NB4 (cell line): Measurements from ENCODE around the gene GCG.

Experiments used
- DNase-seq: peaks from one replicate; pipeline ENCODE4 v3.0.0; 2010; ENCODE audit warnings: low read depth
- H3K4me3 ChIP-seq: one replicate; pipeline ENCODE4 v1.5.1; 2011; ENCODE audit warnings: mild to moderate bottlenecking, low read depth, low read length, moderate library complexity
- CTCF ChIP-seq: IDR thresholded peaks from one replicate; pipeline ENCODE4 v1.5.1; 2012; ENCODE audit warnings: low read depth, low read length
- MAX ChIP-seq: IDR thresholded peaks from 2 replicates; pipeline ENCODE4 v1.6.1; 2011; ENCODE audit warnings: low read depth, low read length
- MYC ChIP-seq: IDR thresholded peaks from 2 replicates; pipeline ENCODE4 v1.6.1; 2011; ENCODE audit warnings: low read depth, low read length
- POLR2A ChIP-seq: IDR thresholded peaks from 2 replicates; pipeline ENCODE4 v1.6.1; 2011; ENCODE audit warnings: mild to moderate bottlenecking; ENCODE audit not compliant: insufficient read length; ENCODE audit errors: extremely low read depth

Gene GCG

GRCh38 chr2:162149466-162149865 lies 2.6 kb downstream of the GCG start:
- TF ChIP-seq POLR2A (no peak), CTCF (no peak), MAX (no peak), MYC (no peak)
- DNase-seq, result no peak
- H3K4me3 ChIP-seq, result no peak overlapping the region

- TF ChIP-seq CTCF (no peak), POLR2A (no peak), MYC (no peak), MAX (no peak)
- no peak for DNase-seq
- H3K4me3 ChIP-seq, result no peak overlapping the region
Measured at GRCh38 chr2:162148956-162149355, 3.1 kb downstream of the GCG start.

DNA sequence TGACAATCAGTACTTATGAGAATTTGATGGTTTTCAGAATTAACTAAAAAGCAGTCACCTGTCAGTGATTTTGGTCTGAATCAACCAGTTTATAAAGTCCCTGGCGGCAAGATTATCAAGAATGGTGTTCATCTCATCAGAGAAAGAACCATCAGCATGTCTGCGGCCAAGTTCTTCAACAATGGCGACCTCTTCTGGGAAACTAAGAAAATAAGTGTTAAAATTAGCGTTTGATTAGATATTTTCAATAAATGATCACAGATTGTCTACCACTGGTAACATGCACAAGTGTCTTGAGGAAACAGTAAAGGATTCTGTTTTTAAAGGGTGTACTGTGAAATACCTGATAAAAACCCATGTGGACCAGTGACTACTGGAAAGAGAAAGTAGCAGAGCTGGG lies 8.1 kb downstream of the GCG start:
- no peak for DNase-seq
- no peak for TF ChIP-seq POLR2A
- peak; percentile 3 for TF ChIP-seq CTCF
- TF ChIP-seq MAX, result no peak

GRCh38 chr2:162138310-162138709 lies 13.7 kb downstream of the GCG start:
- TF ChIP-seq CTCF, result no peak
- TF ChIP-seq POLR2A, result no peak
- no peak for TF ChIP-seq MAX
- no peak for TF ChIP-seq MYC
- H3K4me3 ChIP-seq, result no peak overlapping the region
- no peak for DNase-seq

More for the DNA sequence above, 8.1 kb downstream of the GCG start:
- H3K4me3 ChIP-seq, result no peak overlapping the region

DNA sequence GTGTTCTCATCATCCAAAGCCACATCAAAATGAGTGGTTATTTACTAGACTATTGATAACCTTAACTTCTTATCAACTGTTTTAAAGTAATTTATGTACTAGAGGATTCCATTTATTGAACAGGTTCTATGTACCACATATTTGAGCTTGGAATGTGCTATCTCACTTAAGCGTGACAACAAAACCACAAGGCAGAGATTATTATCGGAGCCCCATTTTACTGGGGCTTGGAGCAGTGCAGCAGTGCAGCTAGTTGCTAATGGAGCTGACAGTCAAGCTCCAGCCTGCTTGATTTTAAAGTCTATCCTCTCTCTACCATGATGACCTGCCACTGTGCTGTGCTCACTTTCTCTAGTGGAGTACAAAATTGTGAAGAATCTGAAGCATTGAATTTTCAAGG lies 24.6 kb downstream of the GCG start:
- H3K4me3 ChIP-seq, result no peak overlapping the region
- TF ChIP-seq MYC (no peak), MAX (no peak), CTCF (no peak), POLR2A (no peak)
- no peak for DNase-seq

DNA sequence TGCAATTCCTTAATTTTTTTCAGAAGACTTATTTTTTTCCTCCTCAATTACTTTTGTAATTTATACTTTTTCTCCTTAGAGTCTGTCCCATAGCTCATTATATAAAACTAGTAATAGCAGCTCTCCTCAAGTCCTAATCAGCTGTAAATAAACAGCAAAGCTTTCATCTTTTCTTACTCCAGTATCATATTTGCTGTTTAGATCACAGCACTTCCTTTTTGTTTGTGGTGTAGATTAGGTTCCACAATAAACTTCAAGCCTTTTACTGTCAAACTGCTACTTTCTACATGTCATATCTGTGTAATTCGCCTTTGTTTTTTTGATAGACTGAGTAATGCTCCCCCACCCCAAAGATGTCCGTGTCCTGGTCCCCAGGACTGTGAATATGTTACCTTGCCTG lies 25.5 kb downstream of the GCG start:
- TF ChIP-seq MAX, result no peak
- no peak for TF ChIP-seq MYC
- TF ChIP-seq CTCF, result no peak
- no peak for TF ChIP-seq POLR2A
- no peak for DNase-seq
- no peak overlapping the region for H3K4me3 ChIP-seq
